ENCODE results near the gene USP51.

DNA sequence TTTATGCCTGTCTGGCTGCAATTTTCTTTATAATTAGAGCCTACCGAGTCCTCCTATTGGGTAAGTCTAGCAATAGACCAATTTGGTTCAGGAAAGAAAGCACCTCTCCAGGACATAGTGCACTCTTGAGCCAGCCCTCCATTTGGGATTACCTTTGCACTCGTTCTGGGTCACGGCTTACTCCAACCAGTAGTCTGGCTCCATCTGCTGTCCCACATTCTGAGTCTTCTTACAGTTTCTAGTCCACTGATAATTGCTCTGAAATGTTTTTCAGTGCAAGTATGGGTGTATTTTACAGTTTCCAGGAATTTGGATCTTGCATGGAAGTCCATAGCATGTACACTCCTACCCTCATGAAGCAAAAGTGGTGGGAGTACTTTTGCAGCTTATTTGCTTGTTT is 34.8 kb upstream of the USP51 start:
- TF ChIP-seq FOXM1 (IDR thresholded peaks at IDR 0.05; ENCODE audit: borderline replicate concordance) (no peak), SUZ12 (IDR thresholded peaks at IDR 0.05) (no peak), SP1 (IDR thresholded peaks at IDR 0.05) (no peak), PKNOX1 (IDR thresholded peaks at IDR 0.05) (no peak), FOXA1 (IDR thresholded peaks at IDR 0.05) (no peak), BHLHE40 (IDR thresholded peaks at IDR 0.05; ENCODE audit: borderline replicate concordance) (no peak), ELF4 (IDR thresholded peaks at IDR 0.05) (no peak), LEF1 (IDR thresholded peaks at IDR 0.05; ENCODE audit: borderline replicate concordance) (no peak), FOXK2 (IDR thresholded peaks at IDR 0.05) (no peak), L3MBTL2 (conservative IDR thresholded peaks at IDR 0.05) (no peak), TARDBP (IDR thresholded peaks at IDR 0.05) (no peak), CTBP1 (IDR thresholded peaks at IDR 0.05; ENCODE audit: borderline replicate concordance) (no peak), NFRKB (IDR thresholded peaks at IDR 0.05) (no peak), ZNF384 (IDR thresholded peaks at IDR 0.05) (no peak)

Data from HEK293T (cell line).